Medulla oblongata (tissue), 1 donor: ENCODE data around the gene PFKFB2.
A peak's percentile ranks its signal among the peaks of the same experiment; 100 is the strongest.

Experiments used
- DNase-seq: peaks from one replicate; pipeline ENCODE4 v3.0.0-alpha.2; 2015; ENCODE audit errors: extremely low spot score

Gene PFKFB2

GRCh38 chr1:207067185-207067584 lies 14.1 kb downstream of the PFKFB2 start:
- no peak for DNase-seq

GRCh38 chr1:207067665-207068064 lies 14.6 kb downstream of the PFKFB2 start:
- DNase-seq = no peak

GRCh38 chr1:207069061-207069460 lies 16.0 kb downstream of the PFKFB2 start:
- no peak for DNase-seq

GRCh38 chr1:207069858-207070506 lies 16.9 kb downstream of the PFKFB2 start:
- DNase-seq = peak; percentile 45

DNA sequence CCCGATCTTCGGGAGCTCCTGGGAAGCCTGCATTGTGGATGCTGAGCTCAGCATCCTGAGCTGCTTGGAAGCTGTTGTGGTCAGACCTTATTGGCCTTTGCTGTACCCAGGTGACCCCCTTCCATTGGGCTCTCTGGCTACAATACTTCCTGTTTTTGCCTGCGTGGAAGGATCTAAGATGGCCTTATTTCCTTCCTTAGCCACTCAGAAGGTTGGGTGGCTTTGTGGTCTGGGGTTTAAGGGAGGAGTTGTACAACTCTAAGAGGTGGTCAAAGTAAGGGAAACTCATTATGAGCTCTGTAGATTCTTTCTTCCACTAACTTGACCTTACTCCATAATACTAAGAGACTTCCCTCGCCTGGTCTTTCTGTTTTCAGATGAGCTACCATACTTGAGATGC lies 17.7 kb downstream of the PFKFB2 start:
- DNase-seq = no peak

DNA sequence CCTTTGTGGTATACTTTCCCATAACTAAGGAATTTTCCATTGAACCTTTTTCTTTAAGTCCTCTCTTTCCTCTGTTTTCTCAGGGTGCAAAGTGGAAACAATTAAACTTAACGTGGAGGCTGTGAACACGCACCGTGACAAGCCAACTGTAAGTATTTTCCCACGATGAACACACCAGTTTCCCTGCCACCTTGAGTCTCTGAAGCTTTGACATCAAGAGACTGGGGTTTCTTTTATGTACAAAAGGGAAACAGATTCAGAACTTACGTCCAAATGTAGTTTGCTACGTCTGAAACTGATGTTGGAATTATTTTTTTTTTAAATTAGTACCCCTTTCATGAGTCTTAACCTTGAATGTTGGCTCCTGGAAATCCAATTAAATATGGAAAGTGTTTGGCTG lies 18.4 kb downstream of the PFKFB2 start:
- no peak for DNase-seq

GRCh38 chr1:207072233-207072632 lies 19.2 kb downstream of the PFKFB2 start:
- DNase-seq = peak; percentile 10

GRCh38 chr1:207073906-207074820 lies 21.1 kb downstream of the PFKFB2 start:
- no peak for DNase-seq

- DNase-seq = no peak
Observed at GRCh38 chr1:207076181-207076955, 23.3 kb downstream of the PFKFB2 start.

GRCh38 chr1:207077012-207077411 lies 23.9 kb downstream of the PFKFB2 start:
- DNase-seq = no peak

DNA sequence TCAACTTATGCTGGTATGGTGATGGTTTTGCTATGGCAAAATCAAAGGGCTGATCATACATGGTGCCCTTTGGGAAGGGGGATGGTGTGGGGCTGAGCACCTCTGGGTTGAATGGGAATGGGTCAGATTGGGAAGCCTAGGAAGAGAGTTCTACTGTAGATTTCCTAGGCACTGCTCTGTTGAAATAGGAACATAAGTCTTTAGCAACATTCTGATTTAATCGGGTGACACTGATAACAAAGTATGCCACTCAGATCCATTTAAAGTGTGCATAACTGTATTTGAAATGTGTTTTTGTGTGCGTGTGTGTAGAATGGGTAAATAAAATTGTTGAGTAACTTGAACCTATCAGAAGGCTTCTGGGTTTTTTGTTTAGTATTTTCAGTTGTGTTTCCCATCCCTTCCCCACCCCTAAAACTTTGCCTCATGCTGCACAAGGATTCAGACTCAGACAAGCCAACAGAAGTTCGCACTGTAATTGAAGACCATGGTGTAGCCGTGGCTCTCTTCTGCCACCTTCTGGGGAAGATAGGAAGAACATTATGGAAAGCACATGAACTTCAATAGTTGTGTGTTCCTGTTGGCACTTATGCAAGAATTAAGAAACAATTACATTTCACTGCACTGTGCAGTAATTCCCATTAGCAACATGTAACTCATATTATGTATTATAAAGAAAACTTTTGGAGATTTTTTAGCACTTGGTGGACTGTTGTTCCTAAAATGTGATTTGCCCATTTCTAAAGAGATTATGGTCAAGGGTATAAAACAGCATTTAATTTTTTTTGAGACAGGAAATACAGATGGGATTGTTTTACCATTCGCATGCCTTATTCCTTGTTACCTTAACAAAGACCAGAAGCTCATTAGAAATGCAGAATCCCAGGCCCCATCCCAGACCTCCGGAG lies 24.6 kb downstream of the PFKFB2 start:
- DNase-seq = peak; percentile 94

DNA sequence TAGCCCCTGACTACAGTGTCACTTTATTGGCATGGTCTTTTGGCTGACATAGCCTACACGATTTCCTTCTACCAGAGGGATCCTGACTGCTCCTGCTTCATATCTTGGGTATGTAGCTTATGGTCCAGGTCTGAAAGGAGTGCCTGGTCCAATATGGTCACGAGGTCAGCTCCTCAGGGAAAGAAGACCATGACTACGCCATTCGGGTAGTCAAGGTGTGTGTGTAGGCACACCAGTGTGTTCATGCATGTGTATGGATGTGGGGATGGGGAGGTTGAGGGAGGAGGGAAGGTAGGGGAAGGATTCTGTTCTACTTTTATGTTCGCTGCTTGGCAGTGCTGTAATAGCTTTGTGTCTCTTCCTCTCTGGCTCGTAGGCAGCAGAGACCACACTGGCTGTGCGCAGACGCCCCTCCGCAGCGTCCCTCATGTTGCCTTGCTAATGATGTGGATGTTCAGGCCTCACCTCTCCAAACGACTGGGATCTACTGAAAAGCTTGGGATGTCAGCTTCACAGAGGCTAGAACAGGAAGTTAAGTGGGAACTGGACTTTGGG lies 25.6 kb downstream of the PFKFB2 start:
- no peak for DNase-seq

GRCh38 chr1:207079706-207080241 lies 26.7 kb downstream of the PFKFB2 start:
- no peak for DNase-seq

GRCh38 chr1:207081088-207081487 lies 28.0 kb downstream of the PFKFB2 start:
- DNase-seq = no peak

GRCh38 chr1:207081806-207082205 lies 28.7 kb downstream of the PFKFB2 start:
- DNase-seq = no peak

DNA sequence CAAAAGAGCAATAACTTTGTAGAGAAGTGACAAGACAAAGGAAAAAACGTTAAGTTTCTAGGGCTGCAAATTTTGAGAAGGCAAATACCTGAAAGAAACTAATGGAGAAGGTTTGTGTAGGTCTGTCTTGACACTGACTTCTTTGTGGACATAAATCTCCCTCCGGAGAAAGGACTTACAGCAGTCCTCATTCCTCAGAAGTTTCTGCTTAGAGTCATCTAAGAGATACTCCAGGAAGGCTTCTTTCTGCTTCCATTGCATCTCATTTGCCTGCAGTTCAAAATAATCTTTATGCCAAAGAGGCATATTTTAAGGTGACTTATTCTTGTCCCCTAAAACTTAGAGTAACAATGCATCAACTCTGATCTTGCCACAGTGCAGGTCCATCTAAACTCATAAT lies 31.2 kb downstream of the PFKFB2 start:
- no peak for DNase-seq

- peak; percentile 77 for DNase-seq
Observed at GRCh38 chr1:207084701-207085180, 31.7 kb downstream of the PFKFB2 start.

DNA sequence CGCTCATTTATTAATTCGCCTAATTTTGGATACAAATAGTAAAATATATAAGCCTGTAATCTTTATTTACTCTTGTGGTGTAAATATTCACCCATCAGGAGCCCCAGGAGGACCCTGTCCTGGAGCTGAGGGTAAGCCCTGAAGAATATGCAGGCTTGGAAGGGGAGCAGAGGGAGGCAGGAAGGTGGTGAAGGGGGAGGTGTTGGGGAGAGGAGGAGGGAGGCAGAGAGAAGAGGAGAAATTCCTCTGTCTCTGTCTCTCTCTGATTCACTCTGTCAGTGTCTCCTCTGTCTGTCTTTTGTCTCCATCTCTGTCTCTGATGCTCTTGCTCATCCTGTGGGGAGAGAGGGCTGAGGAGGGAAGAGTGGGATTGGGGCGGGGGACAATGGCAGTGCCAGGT lies 32.8 kb downstream of the PFKFB2 start:
- no peak for DNase-seq

GRCh38 chr1:207088161-207088560 lies 35.1 kb downstream of the PFKFB2 start:
- no peak for DNase-seq
